Nephron (organoid): ENCODE data around the gene PLPP6.

Experiments
- H3K27ac Mint-ChIP-seq, 3 experiments: 2 replicates each; pipeline ENCODE4 v1.8.0; 2020; ENCODE audit warnings: mixed read lengths in 3 of 3, mild to moderate bottlenecking in 2 of 3, moderate library complexity in 1 of 3
- H3K27me3 Mint-ChIP-seq: 2 replicates; pipeline ENCODE4 v1.8.0; 2021; ENCODE audit warnings: low read depth, mild to moderate bottlenecking, moderate library complexity, mixed read lengths
- H3K36me3 Mint-ChIP-seq: 2 replicates; pipeline ENCODE4 v1.8.0; 2020; ENCODE audit warnings: low read depth, mixed read lengths
- H3K4me1 Mint-ChIP-seq: 2 replicates; pipeline ENCODE4 v1.8.0; 2020; ENCODE audit warnings: mixed read lengths
- H3K4me3 Mint-ChIP-seq, 3 experiments: 2 replicates each; pipeline ENCODE4 v1.8.0; 2020; ENCODE audit warnings: mild to moderate bottlenecking in 3 of 3, mixed read lengths in 3 of 3, moderate library complexity in 2 of 3
- H3K9me3 Mint-ChIP-seq: 2 replicates; pipeline ENCODE4 v1.8.0; 2020; ENCODE audit warnings: mixed read lengths
- CTCF ChIP-seq, 3 experiments: fragments of 200-600 bp; sonication (generic); IDR thresholded peaks; one replicate each; pipeline ENCODE4 v1.5.0; 2021; ENCODE audit warnings: antibody characterized with exemption in 3 of 3; ENCODE audit not compliant: unreplicated experiment in 3 of 3

Gene PLPP6

DNA sequence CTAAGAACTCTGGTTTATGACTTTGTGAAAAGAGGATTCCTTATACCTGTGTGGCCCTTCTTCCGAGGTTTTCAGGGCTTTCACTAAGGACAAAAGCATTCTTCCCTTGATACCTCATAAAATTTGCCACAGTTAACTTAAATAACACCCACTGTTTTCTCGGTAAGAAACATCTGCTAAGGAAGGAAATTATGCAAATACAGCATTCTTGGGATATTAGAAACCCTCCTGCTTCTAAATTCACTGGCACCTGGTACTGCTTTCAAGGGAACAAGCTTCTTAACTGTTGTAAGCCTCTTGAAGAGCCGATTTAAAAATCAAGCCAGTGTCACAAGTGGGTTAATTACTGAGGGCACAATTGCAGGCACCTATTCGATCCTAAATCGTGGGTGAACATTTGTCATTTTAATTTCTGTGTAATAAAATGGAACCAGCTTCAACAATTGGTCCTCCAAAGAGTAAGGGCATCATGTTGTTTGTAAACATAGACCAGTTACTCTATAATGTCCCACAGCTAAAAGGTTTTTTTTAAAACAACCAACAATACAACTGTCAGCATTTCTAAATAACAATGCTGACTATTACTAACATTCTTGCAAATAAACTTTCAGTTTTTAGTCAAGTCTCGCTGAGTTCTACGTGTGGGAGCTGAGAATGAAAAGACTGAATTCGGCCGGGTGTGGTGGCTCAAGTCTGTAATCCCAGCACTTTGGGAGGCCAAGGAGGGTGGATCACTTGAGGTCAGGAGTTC, 52.3 kb downstream of the PLPP6 start:
- H3K4me1 Mint-ChIP-seq = no peaks in the 10 kb centered on the region
- no peak overlapping the region for H3K4me3 Mint-ChIP-seq

More for the DNA sequence above, 52.3 kb downstream of the PLPP6 start:
- no peaks in the 10 kb centered on the region for H3K9me3 Mint-ChIP-seq
- no peaks in the 10 kb centered on the region for H3K27me3 Mint-ChIP-seq
- H3K36me3 Mint-ChIP-seq = peaks cover 62% of the 10 kb centered on the region
- no peak for TF ChIP-seq CTCF (IDR thresholded peaks at IDR 0.05; ENCODE audit: unreplicated experiment in 3 of 3)
- H3K27ac Mint-ChIP-seq = no peak overlapping the region
